CD4-positive, alpha-beta T cell treated with Interleukin-15 for 1 hour (primary cell): ENCODE data around the gene FBXO44.

Experiments used
- DNase-seq: peaks from one replicate; pipeline ENCODE4 v3.0.0-alpha.2; 2020

Gene FBXO44

DNA sequence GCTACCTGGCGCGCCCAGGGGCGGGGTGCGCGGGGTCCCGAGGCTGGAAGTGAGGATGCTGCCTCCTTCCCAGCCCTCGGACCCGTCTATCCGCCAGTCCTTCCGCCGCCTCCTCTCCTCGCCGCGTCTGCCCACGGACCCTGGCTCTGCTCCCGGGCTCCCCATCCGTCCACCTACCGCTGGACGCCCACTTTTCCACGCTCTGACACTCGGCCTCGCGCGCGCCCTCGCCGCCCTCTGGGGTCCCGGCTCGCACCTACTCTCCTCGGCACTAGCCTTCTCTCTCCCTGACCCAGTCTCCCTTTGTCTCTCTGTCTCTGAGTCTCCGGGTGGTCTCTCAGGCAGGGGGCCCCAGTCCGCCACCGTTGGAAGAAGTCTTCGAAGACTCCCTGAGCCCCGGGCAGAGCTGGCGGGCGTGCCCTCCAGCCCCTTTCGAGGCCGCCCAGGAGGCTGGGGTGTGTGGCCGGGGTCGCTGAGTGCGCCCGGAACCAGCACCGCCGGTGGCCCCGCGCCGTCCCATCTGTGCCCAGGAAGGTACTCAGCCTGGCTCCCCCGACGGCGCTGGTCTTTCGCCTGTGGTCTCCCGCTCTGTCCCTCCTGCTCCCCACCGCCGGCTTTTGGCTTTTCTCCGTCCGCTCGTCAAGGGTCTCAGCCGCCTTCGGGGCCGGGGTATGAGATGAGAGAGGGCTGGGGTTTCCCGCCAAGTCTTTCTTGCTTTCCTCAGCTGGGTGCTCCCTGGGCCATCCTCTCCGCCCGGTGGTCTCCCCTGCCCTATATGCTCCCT is 37.4 kb downstream of the FBXO44 start:
- DNase-seq = no peak

DNA sequence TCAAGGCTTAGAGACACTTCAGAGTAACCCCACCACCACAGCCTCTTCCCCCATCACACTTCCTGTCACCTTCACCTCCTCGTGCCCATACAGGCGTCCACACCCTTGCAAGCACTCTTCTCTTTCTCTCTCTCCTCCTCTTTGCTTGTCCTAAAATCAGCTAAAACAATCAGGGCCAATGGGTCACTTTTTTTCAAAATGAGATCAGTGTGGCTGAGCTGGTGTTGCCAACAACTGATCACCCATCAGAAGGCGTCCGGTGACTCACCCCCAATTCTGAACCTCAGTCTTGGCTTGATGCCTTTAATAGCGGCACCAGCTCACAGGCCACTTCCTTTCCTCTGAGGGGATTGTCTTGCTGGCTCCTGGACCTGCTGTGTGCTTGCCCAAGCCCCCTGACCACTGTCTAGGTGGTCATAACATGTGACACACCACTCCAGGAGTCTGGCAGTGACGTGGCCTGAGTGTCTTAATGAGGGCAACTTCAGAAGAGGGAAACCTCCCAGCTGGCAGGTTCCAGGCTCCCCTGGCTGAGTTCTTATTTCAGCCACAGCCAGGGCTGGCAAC is 38.4 kb downstream of the FBXO44 start:
- peak; percentile 52 for DNase-seq

DNA sequence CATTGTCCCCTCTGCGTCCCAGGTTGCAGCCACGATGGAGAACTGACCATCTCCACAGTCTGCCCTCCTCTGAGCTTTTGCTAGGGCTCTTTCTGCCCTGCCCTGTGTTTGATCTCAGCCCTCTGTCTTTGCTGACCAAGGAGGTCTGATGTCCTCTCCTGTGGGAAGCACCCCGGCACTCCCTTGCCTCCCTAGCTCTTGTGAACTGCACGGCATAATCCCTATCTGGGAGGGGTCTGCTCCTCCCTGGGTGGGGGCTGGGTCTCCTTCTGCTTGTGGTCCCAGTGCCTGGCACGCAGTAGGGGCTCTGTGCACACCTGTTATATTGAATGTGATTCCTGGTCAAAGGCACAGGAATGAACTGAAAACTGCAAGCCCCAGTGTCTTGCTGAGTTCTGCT is 39.2 kb downstream of the FBXO44 start:
- no peak for DNase-seq

DNA sequence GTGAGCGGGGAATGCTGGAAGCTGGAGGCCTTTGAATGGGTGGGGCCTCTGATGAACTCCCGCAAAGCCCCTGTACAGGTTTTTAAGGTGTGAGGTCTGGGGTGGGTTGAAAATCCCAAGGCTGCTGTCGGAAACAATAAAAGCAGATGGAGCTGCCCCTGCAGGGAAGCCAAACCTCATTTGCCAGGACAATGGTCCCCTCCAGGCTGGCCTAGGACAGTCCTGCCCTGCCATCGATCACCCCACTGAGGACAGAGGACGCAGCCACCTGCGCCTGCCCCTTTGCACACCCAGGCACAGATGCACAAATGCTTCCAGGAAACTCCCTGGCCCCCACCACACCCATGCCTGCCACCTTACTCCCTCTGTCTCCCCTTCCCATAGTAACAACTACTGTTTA is 41.2 kb downstream of the FBXO44 start:
- DNase-seq = no peak

DNA sequence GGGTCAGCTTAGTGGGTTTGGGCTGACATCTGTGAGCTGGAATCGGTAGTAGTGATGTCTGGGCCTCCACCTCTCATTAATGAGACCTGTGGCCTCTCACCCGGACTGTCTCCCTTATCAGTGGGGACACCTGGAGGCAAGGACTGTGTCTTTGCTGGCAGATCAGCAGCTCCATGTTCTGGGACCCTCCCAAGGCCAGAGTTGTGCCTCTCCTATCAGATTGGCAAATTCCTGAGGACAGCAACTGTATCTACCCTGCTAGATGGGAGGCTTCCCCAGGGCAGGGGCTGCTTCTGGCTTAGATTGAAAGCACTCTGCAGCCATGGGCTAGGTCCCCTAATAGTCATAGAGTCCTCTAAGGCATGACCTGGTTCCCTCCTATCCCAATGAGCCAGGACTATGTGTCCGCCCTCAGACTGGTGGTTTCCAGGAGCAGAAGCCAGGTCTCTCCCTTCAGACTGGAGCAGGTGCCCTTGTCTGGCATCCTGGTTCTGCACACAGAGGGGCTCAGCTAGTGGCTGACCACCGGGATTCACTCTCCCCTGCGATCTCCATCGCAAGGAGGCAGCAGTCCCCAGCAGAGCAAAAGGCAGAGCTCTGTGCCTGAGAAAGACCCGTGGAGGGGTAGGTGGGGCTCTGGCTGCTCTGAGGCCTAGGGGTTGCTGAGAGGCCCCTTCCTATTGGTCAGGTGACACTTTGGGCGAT is 42.7 kb downstream of the FBXO44 start:
- DNase-seq = no peak

DNA sequence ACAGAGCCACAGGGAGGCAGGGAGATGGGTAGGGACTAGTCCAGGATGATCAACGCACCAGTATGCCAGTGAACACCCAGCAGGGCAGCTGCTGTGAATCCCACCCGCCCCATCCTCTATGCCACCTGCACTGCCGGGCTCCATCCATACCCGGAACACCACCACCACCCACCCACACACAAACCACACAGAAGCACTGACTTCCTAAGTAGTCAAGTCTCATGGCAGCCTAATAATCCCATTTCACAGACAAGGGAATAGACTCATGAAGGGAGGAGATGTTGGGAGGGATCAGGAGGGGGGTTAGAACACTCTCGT is 43.2 kb downstream of the FBXO44 start:
- DNase-seq = no peak

DNA sequence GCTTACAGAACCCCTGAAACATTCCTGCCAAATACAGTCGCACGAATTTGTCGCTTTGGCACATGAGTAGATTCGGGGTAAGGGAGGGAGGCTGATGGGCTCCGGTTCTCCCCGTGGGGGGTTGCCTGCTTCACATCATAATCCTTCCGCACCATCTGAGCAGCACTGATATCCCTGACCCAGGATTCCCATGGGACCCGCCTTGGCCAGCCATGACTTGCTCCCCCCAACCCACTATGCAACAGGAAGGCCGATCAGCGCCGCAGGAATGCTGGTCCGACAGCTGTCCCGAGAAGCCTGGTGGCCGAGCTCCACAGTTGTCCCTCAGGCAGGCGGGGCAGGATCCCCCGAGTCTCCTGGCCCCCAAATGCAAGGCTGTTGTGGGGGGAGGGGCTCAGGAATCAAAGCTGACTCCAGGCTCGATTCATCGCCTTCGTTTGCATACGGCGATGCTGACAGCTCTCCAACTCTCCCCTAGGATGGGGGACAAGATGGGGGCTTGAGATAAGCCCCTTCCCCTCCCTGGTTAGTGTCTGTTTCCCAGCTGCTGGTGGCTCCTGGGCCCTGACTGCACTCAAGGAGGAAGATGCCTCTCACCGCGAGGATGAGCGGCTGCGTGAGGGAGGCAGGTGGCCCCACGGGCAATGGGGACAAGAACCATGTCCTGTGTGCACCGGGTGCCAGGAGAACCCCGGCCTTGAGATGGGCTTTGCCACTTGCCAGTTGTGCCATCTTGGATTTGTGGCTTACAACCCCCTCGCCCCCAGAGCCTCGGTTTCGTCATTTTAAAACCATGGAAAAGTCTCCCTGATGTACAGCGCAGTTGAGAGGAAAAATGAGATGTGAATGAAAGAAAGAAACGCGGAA is 46.2 kb downstream of the FBXO44 start:
- no peak for DNase-seq

DNA sequence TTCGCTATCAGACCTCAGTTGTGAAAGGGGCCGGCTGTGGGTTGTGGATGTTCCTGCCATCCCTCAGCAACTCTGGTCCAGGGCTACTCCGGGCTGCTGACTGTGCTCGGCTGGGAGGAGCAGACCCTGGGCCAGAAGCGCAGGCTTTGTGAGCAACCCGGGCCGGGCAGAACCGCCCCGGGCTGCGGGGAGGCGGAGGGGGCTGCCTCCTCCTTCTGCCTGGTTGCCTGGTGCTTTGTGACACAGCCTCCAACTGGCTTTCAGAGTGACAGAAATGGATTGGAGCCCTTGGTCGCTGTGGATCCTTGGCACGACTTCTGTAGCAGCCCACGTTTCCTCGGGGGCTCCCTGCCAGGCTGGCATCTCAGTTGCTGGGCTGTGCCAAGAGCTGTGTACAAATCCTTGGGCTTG is 46.9 kb downstream of the FBXO44 start:
- no peak for DNase-seq

DNA sequence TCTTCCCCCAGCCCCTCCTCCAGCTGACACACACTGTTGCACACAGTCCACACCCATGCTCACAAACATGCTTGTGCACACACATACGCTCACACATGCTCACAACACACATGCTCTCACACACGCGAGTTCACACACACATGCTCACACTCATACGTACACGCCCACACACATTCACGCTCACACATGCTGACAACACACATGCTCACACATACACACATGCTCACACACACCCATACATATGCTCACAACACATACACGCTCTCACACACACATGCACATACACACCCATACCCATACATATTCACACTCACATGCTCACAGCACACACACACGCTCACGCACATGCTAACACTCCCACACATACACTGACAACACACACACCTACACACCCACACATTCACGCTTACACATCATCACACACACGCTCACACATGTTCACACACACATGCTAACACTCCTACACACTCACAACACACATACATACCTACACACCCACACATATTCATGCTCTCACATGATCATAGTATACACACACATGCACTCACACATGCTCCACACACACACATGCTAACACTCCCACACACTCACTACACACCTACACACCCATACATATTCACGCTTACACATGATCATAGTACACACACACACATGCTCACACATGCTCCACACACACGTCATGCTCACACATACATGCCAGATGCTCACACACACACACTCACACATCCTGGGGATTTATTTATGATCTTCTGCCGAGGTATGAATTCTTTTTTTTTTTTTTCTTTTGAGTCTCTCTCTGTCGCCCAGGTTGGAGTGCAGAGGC is 47.5 kb downstream of the FBXO44 start:
- no peak for DNase-seq

DNA sequence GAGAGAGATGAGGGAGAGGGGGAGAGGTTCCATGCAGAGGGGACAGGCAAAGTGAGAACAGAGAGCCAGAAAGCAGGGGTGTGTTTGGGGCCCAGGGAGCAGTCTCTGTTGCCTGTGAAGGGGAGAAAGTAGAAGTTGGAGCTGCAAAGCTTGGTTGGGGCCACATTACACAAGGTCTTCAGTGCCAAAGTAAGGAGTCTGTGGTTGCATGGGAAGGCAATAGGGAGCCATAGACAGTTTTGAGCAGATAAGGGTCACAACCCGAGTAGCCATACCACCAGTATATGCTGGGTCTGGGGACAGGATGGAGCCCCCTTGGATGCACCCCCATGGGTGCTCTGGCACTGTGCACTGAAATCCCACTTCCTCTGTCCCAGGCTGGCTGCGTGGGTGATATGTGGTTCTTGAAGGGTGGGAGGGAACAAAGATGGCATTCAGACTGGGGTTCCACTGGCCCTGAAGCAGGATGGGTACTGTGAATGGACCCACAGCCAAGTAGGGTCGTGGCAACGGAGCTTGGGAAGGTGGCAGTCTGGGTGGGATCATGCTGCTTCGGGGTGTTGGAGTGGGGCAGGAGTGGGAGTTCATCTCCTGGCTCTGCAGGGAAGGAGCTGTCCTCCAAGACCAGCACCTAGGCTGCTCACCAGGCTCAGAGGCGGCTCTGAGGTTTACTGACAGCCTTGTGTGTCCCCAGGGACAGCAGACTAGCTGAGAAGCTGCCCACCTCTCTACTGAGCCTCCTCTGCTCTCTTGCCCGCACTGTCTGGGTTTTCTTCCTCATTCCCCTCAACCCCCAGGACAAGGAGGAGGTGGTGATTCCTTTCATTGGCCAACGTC is 48.9 kb downstream of the FBXO44 start:
- no peak for DNase-seq

DNA sequence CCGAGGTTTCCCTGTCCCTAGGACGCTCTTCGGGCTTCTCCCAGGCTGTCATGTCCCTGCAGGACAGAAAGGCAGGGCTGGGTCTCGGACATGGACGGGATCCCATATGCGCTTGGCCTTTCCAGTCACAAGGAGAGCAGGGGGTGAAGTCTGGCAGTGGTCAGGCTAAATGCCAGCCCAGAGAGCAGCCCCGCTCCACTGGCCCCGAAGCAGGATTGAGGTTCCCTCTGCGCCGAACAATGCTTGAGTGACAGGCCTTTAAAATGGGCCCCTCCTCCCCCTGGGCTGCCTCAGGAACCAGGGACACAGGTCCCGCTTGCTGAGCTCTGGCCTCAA is 49.5 kb downstream of the FBXO44 start:
- no peak for DNase-seq

DNA sequence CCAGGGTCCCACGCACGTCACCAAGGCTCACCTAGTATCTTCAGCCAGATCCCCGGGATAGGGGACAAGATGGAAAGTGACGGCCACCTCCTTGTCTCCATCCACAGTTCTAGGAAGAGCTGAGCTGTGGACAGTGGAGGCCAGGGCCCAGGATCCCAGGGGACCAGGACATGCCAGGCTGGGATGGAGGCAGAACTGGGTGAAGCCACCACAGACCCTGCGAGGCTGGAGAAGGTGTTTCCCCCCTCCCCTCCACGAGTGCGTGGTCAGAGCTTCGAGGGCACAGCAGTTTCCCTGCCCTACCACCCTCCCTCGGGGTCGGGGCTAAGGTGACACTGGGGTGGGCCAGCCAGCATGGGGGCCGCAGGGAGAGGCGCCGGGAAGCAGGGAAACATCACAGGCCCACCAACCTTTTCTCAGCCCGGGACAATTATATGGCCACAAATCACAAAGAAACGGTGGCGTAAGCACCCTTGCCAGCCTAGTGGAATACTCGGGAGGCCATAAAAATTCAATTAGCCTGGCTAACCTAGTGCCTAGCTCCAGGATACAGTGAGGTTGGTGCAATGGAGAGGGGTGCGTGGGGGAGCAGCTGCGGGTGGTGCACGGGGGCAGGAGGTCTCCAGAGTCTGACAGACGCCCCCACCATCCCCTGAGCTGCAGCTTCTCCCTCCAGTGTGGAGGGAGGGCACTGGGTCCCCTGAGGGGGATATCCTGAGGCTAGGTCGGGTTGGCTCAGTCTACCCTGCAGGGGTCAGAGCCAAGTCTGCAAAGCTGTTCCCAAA is 50.2 kb downstream of the FBXO44 start:
- no peak for DNase-seq

DNA sequence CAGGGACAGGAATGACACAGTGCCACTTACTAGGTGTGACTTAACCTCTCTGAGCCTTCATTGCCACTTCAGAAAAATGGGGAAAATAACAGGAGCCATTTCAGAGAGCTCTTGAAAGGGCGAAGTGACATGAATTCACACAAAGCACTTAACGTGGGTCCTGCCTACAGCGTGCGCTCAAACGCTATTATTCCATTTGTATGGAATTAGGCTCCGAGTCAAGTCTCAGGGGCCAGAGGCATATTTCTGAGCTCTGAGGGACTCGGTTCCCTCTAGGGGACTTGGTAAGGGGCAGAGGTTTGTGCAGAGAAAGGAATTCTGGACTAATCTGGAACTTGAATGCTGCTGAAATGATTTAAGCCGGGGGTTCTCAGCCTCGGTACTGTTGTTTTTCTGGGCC is 50.9 kb downstream of the FBXO44 start:
- no peak for DNase-seq

DNA sequence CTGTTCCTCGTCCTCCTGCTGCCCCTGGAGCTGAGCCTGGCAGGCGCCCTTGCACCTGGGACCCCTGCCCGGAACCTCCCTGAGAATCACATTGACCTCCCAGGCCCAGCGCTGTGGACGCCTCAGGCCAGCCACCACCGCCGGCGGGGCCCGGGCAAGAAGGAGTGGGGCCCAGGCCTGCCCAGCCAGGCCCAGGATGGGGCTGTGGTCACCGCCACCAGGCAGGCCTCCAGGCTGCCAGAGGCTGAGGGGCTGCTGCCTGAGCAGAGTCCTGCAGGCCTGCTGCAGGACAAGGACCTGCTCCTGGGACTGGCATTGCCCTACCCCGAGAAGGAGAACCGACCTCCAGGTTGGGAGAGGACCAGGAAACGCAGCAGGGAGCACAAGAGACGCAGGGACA is 51.6 kb downstream of the FBXO44 start:
- DNase-seq = no peak

DNA sequence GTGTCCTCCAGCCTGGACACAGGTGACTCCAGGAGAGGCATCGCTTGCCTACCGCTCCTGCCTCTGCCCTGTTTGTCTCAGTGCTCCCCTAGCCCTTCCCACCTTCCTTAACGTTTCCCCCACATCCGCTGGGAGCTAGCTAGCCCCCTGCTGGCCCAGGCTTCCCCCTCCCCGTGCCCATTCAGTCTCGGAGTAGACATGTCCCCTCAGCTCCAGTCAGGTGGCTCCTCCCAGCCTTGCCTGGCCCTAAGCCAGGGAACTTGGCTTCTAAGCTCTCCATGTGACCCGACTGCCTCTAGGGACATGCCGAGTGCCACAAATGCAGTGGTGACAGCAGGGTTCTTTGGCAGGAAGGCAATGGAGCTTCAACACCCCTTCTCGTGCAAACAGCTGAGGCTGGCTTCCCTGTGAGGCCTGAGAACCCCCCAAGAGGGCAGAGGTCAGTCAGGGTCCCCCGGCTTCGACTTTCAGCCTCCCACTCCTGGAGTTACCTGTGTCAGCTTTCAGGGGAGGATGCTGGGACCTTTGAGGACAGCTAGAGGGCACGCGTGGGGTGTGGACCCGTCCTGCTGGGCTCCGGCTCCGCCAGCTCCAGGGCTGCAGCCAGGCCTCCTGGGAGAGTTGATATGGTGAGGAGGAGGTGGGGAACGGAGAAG is 53.1 kb downstream of the FBXO44 start:
- DNase-seq = no peak

DNA sequence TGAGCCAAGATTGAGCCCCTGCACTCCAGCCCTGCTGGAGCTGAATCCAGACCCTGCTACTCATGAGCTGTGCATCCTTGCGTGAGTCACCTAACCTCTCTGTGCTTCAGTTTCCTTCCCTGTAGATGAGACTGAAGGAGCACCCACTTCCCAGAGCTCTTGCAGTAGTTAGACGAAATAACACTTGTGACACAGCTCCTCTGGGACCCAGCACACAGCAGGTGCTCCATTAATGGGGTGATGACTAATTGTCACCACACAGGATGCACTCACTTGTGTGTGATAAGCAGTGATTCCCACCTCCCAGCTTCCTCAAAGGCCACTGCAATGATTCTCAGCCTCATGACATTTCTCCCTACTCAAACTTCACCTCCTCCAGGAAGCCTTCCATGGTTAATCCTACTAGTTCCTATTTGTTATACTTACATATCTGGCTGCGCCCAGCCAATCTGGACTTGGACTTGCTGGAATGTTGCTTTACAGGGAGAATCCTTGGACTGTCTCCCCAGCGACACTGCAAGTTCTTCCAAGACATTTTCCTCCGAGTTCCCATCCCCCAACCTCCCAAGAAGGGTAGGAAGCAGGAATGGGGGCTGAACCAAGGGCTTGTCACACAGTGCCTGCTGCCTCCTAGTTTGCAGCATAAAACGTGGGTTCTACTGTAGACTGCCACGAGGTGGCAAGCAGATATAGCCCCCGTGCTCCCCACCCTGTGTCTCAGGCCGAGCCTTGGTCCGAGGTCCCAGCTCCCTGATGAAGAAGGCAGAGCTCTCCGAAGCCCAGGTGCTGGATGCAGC is 54.1 kb downstream of the FBXO44 start:
- no peak for DNase-seq

DNA sequence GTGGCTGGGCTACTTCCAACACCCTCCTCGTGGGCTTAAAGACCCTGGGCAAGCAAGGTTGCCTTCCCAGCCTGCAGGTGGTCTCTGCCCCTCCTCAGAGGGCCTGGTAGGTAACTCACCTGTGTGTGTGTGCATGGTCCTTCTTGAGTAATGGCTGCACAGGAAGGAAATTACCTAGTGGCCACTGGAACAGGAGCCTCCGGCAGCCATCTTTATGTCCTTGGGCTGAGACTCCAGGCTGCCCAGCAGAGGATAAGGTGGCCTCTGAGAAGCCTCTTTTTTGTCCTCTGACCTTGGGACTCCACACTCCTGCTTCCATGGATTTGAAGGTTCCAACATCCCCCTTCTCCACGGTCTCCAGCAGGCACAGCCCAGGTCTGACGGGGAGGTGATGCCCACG is 56.8 kb downstream of the FBXO44 start:
- no peak for DNase-seq

DNA sequence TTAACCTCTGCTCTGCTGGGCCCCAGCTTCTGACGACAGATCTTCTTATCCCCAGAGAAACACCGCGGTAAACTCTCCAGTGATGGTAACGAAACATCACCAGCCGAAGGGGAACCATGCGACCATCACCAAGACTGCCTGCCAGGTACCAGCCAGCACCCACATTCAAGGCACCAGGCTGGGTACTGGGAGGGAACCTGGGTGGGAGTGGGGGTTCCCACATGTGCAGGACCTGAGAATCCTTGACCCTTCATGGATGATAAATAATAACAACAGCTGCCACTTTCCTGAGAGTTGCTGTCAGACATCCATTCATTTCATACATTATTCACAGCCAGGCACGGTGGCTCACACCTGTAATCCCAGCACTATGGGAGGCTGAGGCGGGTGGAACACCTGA is 57.6 kb downstream of the FBXO44 start:
- no peak for DNase-seq
